CD8-positive, alpha-beta memory T cell (primary cell): Measurements from ENCODE around the gene GNPTAB. TPM values are rescaled to one million over a fixed set of nuclear protein-coding genes. Genes with fewer than 3 reads are reported as not detected.

Experiments
- CTCF ChIA-PET: fragments of 350-600 bp; sonication (Branson Sonifier 250); formaldehyde crosslinking; loops from one replicate; lab custom pipeline; 2021; ENCODE audit warnings: antibody characterized with exemption; lab: Charles Lee
- POLR2A ChIA-PET: fragments of 350-600 bp; sonication (Branson Sonifier 250); formaldehyde crosslinking; loops from one replicate; lab custom pipeline; 2021; ENCODE audit warnings: antibody characterized with exemption; lab: Charles Lee
- DNase-seq, 5 donors: peaks; one replicate each; pipeline versions ENCODE4 v3.0.0 to v3.0.0-alpha.2; 2020 to 2022; ENCODE audit warnings: mixed read lengths in 1 of 5
- H3K27ac ChIP-seq: one replicate; pipeline ENCODE4 v1.7.0; 2013; ENCODE audit warnings: low read depth, mild to moderate bottlenecking, low read length, moderate library complexity
- H3K27me3 ChIP-seq: 2 replicates; pipeline ENCODE4 v1.7.0; 2013; ENCODE audit warnings: low read length, mild to moderate bottlenecking; ENCODE audit not compliant: insufficient read depth, poor library complexity, severe bottlenecking
- H3K36me3 ChIP-seq: 2 replicates; pipeline ENCODE4 v1.7.0; 2013; ENCODE audit warnings: mild to moderate bottlenecking, low read length, moderate library complexity; ENCODE audit not compliant: insufficient read depth
- H3K4me1 ChIP-seq: 2 replicates; pipeline ENCODE4 v1.7.0; 2013; ENCODE audit warnings: mild to moderate bottlenecking, low read length, moderate library complexity; ENCODE audit not compliant: insufficient read depth
- H3K4me3 ChIP-seq: 2 replicates; pipeline ENCODE4 v1.7.0; 2013; ENCODE audit warnings: mild to moderate bottlenecking, low read length
- H3K9me3 ChIP-seq: 2 replicates; pipeline ENCODE4 v1.7.0; 2013; ENCODE audit warnings: mild to moderate bottlenecking, low read length
- H3K27ac Mint-ChIP-seq, 8 donors: one replicate each; pipeline ENCODE4 v1.8.0; 2020 to 2021; ENCODE audit warnings: mixed read lengths in 8 of 8, mild to moderate bottlenecking in 6 of 8, inconsistent platforms in 3 of 8, moderate library complexity in 3 of 8
- H3K27me3 Mint-ChIP-seq, 2 donors: one replicate each; pipeline ENCODE4 v1.8.0; 2020 to 2021; ENCODE audit warnings: mixed read lengths in 2 of 2, mild to moderate bottlenecking in 1 of 2, moderate library complexity in 1 of 2
- H3K36me3 Mint-ChIP-seq, 3 donors: one replicate each; pipeline ENCODE4 v1.8.0; 2020 to 2021; ENCODE audit warnings: mixed read lengths in 3 of 3, inconsistent platforms in 1 of 3, mild to moderate bottlenecking in 1 of 3
- H3K4me1 Mint-ChIP-seq, 3 donors: one replicate each; pipeline ENCODE4 v1.8.0; 2020 to 2021; ENCODE audit warnings: mixed read lengths in 3 of 3, inconsistent platforms in 1 of 3, mild to moderate bottlenecking in 1 of 3
- H3K4me3 Mint-ChIP-seq, 7 donors: one replicate each; pipeline ENCODE4 v1.8.0; 2020 to 2021; ENCODE audit warnings: mixed read lengths in 7 of 7, mild to moderate bottlenecking in 6 of 7, moderate library complexity in 4 of 7, inconsistent platforms in 2 of 7
- H3K9me3 Mint-ChIP-seq, 5 donors: one replicate each; pipeline ENCODE4 v1.8.0; 2020 to 2022; ENCODE audit warnings: mixed read lengths in 5 of 5, mild to moderate bottlenecking in 3 of 5, moderate library complexity in 2 of 5, inconsistent platforms in 1 of 5
- polyA plus RNA-seq: library from polyadenylated mRNA; unstranded; fragments of 300-500 nt; fragmentation: Illumina TruSeq; gene quantifications from one replicate; pipeline ENCODE4 v1.2.3, GENCODE V29; 2021
- total RNA-seq, 2 experiments: library from RNA; stranded (reverse); gene quantifications; one replicate each; pipeline ENCODE4 v1.2.3, GENCODE V29; 2021

Gene GNPTAB
- total and polyA plus RNA-seq, 3 experiments from 2014 or later, result 49.7 to 64.7 (median 62.1) TPM

DNA sequence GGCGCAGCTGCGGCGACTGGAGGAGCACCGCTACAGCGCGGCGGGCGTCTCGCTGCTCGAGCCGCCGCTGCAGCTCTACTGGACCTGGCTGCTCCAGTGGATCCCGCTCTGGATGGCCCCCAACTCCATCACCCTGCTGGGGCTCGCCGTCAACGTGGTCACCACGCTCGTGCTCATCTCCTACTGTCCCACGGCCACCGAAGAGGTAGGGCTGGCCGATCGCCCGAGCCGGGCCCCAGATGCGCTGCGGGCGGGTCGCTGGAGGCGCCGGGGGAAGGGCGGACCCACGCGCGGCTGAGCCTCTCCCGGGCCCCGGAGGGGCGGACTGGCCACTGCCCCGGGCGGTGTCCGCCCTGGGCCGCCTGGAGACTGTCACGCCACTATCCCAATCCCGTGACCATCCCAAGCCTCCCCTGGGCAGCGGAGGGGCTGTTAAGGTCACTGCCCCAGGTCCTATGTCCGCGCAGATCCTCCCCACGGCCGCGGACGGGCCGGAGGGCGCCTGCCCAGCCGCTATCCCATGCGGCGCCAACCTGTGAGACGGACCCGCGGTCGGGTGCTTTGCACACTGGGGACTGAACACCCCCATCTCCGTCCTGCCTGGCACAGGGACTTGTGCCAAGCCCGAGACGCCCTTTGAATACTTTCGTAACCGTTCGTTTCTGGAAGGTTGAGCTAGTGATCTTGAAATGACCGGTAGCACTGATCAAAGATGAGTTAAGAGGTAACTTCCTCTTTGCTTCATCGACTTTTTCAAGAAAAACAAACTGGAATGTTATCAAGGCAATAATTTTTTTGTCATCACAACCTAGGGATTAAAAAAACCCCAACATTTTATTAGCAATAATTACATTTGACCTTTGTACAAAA, 132.6 kb downstream of the GNPTAB start:
- Histone ChIP-seq H3K27me3 (no peaks in the 10 kb centered on the region), H3K27ac (peak overlapping the region; percentile 72), H3K9me3 (no peaks in the 10 kb centered on the region), H3K36me3 (no peaks in the 10 kb centered on the region), H3K4me3 (peak overlapping the region; percentile 71), H3K4me1 (peaks cover 11% of the 10 kb centered on the region)
- H3K4me3 Mint-ChIP-seq, result peak overlapping the region; percentile 87 to 97 (median 93)
- H3K36me3 Mint-ChIP-seq, result peaks cover 0 to 8% (median 0%) of the 10 kb centered on the region in 3 donors
- POLR2A ChIA-PET, result interaction anchor here (1.0 to 1.2 kb wide), 2 partner anchors 10 to 46 kb away, joined by 3 read pairs; no protein-coding TSS in a partner anchor
- no peaks in the 10 kb centered on the region for H3K9me3 Mint-ChIP-seq
- peak in 2 of 5 donors; percentile 4 to 49 for DNase-seq
- H3K4me1 Mint-ChIP-seq, result peaks cover 37 to 62% (median 42%) of the 10 kb centered on the region in 3 donors
- CTCF ChIA-PET, result interaction anchor here (1.0 to 1.2 kb wide), 2 partner anchors 19 to 31 kb away, joined by 3 read pairs; no protein-coding TSS in a partner anchor
- no peaks in the 10 kb centered on the region for H3K27me3 Mint-ChIP-seq
- peak overlapping the region; percentile 36 to 95 (median 87) for H3K27ac Mint-ChIP-seq

DNA sequence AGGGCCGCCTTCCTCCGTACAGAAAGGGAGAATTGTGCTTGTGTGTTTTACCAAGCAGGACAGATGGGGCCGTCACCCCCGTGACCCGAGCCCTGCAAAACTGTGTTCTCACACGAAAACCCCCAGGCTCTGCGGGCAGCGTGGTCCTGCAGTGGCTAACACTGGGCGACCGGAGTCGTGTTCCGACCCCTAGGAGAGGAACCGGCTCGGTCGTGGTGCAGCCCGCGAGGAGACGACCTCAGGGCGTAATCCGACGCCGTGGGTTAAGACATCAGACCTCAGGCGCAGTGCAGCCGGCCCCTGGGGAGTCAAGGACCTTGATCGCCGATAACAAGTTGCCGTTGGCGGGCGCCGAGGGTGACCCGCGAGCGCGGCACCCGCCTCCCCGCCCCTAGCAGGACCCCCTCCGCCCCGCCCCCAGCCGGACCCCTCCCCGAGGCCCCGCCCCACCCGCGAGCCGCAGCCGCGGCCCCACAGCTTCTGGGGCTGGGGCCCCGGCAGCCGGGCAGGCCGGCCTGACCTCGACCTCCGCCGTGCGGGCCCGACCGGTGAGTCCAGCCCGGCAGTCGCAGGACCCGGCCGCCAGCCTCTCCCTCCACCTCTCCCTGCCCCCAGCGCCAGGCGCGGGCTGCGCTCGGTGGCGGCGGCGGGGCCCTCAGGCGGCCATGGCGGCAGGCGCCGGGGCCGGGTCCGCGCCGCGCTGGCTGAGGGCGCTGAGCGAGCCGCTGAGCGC, 133.4 kb downstream of the GNPTAB start, which contains the start of gene CHPT1:
CHPT1 (plus strand) TSS at position 444 of the 733 bp plus-strand sequence; CDS start at position 666, 222 bp downstream.
- Histone ChIP-seq H3K27ac (peak within 1 kb of the TSS; percentile 72), H3K4me3 (peak within 1 kb of the TSS; percentile 75), H3K36me3 (no peaks in the 10 kb centered on the region), H3K4me1 (peaks cover 11% of the 10 kb centered on the region), H3K27me3 (no peaks in the 10 kb centered on the region), H3K9me3 (no peaks in the 10 kb centered on the region)
- CTCF ChIA-PET, result interaction anchor here (1.0 kb wide), 1 partner anchor 30 kb away, joined by 3 read pairs; no protein-coding TSS in a partner anchor
- peaks cover 37 to 54% (median 37%) of the 10 kb centered on the region in 3 donors for H3K4me1 Mint-ChIP-seq
- H3K4me3 Mint-ChIP-seq, result peak within 1 kb of the TSS; percentile 93 to 97 (median 93)
- POLR2A ChIA-PET, result interaction anchor here (1.2 kb wide), 1 partner anchor 9 kb away, joined by 3 read pairs; no protein-coding TSS in a partner anchor
- H3K27me3 Mint-ChIP-seq, result no peaks in the 10 kb centered on the region
- peak; percentile 30 to 68 (median 52) for DNase-seq
- peak within 1 kb of the TSS; percentile 73 to 98 (median 88) for H3K27ac Mint-ChIP-seq
- H3K9me3 Mint-ChIP-seq, result no peaks in the 10 kb centered on the region
- H3K36me3 Mint-ChIP-seq, result peaks cover 0 to 8% (median 0%) of the 10 kb centered on the region in 3 donors

DNA sequence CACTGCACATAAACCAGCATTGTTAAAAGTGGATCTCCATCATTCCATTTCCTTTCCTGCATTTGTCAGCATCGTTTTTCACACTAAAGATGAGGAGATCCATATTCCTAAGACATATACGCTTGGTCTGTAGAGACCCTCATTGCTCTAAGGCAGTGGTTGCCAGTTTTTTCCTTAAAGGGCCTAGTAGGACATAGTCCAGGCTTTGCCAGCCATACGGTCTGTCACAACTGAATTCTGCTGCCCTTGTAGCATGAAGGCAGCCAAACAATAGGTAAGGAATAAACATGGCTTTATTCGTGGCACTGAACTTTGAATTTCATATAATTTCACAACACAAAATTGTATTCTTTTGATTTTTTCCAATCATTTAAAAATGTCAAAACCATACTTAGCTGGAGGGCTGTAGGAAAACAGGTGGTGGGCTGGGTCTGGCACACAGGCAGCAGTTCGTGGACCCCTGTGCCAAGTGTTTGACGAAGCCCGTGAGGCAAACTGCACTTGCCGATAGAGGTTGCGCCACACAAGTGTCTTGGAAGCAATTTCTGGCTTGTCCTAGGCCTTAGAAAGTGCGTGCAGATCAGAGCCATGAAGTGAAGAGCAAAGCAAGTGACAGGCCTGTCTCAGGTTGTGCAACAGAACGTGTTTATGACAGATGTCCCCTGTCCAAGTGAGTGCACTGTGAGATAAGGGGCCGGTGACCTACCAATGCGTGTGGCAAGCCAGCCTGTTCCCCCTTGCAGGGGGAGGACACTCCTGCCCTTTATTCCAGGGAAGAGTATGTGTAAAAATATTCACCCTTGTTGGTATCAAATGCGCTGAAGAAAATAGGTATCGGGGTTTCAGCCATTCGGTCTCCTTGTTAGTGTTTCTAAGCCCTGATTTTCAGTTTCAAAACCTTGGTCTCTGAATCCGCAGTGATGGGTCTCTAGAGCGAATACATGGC, 134.2 kb downstream of the GNPTAB start:
- Mint-ChIP-seq H3K27ac (peak overlapping the region; percentile 73 to 98 (median 86)), H3K9me3 (no peaks in the 10 kb centered on the region), H3K36me3 (peaks cover 0 to 8% (median 0%) of the 10 kb centered on the region in 3 donors), H3K27me3 (no peaks in the 10 kb centered on the region), H3K4me1 (peaks cover 34 to 46% (median 35%) of the 10 kb centered on the region in 3 donors), H3K4me3 (peak overlapping the region; percentile 91 to 97 (median 93))
- peak in 1 of 5 donors; percentile 12 for DNase-seq
- Histone ChIP-seq H3K27me3 (no peaks in the 10 kb centered on the region), H3K4me1 (peaks cover 11% of the 10 kb centered on the region), H3K27ac (peak overlapping the region; percentile 72), H3K4me3 (peak overlapping the region; percentile 75), H3K9me3 (no peaks in the 10 kb centered on the region), H3K36me3 (no peaks in the 10 kb centered on the region)
- ChIA-PET POLR2A (no interaction called here), CTCF (no interaction called here)

DNA sequence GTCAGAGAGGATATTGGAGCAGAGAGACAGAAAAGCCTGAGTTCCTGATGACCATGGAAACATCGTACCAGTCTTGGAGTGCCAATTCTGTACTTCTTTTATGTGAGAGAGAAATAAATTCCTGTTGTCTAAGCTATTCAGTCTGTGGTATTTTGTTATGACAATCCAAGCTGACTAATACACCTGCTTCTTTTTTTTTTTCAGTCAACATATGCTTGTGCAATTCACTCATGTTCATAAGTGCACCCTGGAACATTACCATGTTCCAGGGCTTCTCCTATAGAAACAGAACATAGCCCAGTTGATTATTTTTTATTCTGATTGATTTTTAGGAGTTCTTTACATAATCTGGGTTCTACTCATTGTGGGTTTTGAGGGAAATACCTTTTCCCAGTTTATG, 135.1 kb downstream of the GNPTAB start:
- DNase-seq, result no peak
- H3K9me3 ChIP-seq, result no peaks in the 10 kb centered on the region
- Mint-ChIP-seq H3K36me3 (peaks cover 0 to 8% (median 0%) of the 10 kb centered on the region in 3 donors), H3K27ac (peak overlapping the region in 1 of 8 donors; percentile 92), H3K4me1 (peaks cover 29 to 38% (median 30%) of the 10 kb centered on the region in 3 donors), H3K27me3 (no peaks in the 10 kb centered on the region), H3K9me3 (no peaks in the 10 kb centered on the region), H3K4me3 (peak overlapping the region in 3 of 7 donors; percentile 9 to 61 (median 39))
- no peak overlapping the region for H3K27ac ChIP-seq
- H3K4me3 ChIP-seq, result no peak overlapping the region
- no peaks in the 10 kb centered on the region for H3K36me3 ChIP-seq
- H3K27me3 ChIP-seq, result no peaks in the 10 kb centered on the region
- H3K4me1 ChIP-seq, result peaks cover 11% of the 10 kb centered on the region
- POLR2A ChIA-PET, result no interaction called here
- CTCF ChIA-PET, result no interaction called here

Other genes starting within 250 kb of the GNPTAB start
- gene MYBPC1, start 236.0 kb downstream of the GNPTAB start, total RNA-seq, result not detected
- not detected for gene MYBPC1, start 236.0 kb downstream of the GNPTAB start, polyA plus RNA-seq
- 10 to 100 TPM; 29.1 to 29.2 TPM for gene CHPT1, start 133.3 kb downstream of the GNPTAB start, total RNA-seq
- gene CHPT1, start 133.3 kb downstream of the GNPTAB start, polyA plus RNA-seq, result 43.2 TPM
- gene SYCP3, start 91.5 kb downstream of the GNPTAB start, total RNA-seq, result under 1 TPM; 0.22 to 0.27 TPM
- gene SYCP3, start 91.5 kb downstream of the GNPTAB start, polyA plus RNA-seq, result 0.14 TPM
- gene DRAM1, start 46.6 kb upstream of the GNPTAB start, total RNA-seq, result 1 to 10 TPM; 8.9 to 9.7 TPM
- 5.5 TPM for gene DRAM1, start 46.6 kb upstream of the GNPTAB start, polyA plus RNA-seq
- 10 to 100 TPM; 40.0 to 42.0 TPM for gene WASHC3, start 231.0 kb upstream of the GNPTAB start, total RNA-seq
- gene WASHC3, start 231.0 kb upstream of the GNPTAB start, polyA plus RNA-seq, result 101 TPM